ENCODE results near the gene SCG5. TPM values are rescaled to one million over a fixed set of nuclear protein-coding genes. Genes with fewer than 3 reads are reported as not detected.
"Not testable (repeated sequence)": the region's sequence is repeated elsewhere in the genome, so short reads cannot be mapped to it uniquely, and the experiment has no call there.

The SCG5 gene
- 2.4 and 3.5 TPM in 2 replicates for total RNA-seq (2016; rRNA removed; fragmentation: Illumina TruSeq; extraction: Trizol)
- total RNA-seq (2016; cell fraction: cytosol; rRNA removed; fragmentation: Illumina TruSeq; extraction: Trizol; ENCODE audit: low read depth), result 1.1 and 1.3 TPM in 2 replicates
- total RNA-seq (2016; cell fraction: insoluble cytoplasmic fraction; rRNA removed; fragmentation: Illumina TruSeq; extraction: Trizol), result 2.5 and 3.9 TPM in 2 replicates
- 2.3 TPM in 2 replicates for total RNA-seq (2016; cell fraction: membrane; rRNA removed; fragmentation: Illumina TruSeq; extraction: Trizol)
- 7.4 and 7.7 TPM in 2 replicates for total RNA-seq (2016; cell fraction: nucleus; rRNA removed; fragmentation: Illumina TruSeq; extraction: Trizol)
- polyA plus RNA-seq (2011; rRNA removed), result 2.3 and 2.6 TPM in 2 replicates
- 0.74 and 1.4 TPM in 2 replicates for polyA plus RNA-seq (2011; cell fraction: cytosol; rRNA removed)
- polyA plus RNA-seq (2011; cell fraction: nucleus; rRNA removed), result 3.5 and 5.1 TPM in 2 replicates
- 2.2 and 2.8 TPM in 2 replicates for polyA plus RNA-seq (2012)
- polyA plus RNA-seq (2016; cell fraction: cytosol; fragmentation: Illumina TruSeq; extraction: Trizol; ENCODE audit: low read depth), result 0.34 and 1.3 TPM in 2 replicates
- polyA plus RNA-seq (2016; cell fraction: insoluble cytoplasmic fraction; fragmentation: Illumina TruSeq; extraction: Trizol; ENCODE audit: low read depth), result 2.0 and 2.3 TPM in 2 replicates
- 1.8 and 2.0 TPM in 2 replicates for polyA plus RNA-seq (2016; cell fraction: membrane; fragmentation: Illumina TruSeq; extraction: Trizol; ENCODE audit: low read depth)
- polyA plus RNA-seq (2016; cell fraction: nucleus; fragmentation: Illumina TruSeq; extraction: Trizol; ENCODE audit: insufficient read depth, low read depth), result 4.2 and 7.8 TPM in 2 replicates
- polyA minus RNA-seq (2011; rRNA and poly(A)+ RNA removed; ENCODE audit: low replicate concordance), result 1.4 TPM in 2 replicates
- not detected in 2 replicates for polyA minus RNA-seq (2011; cell fraction: cytosol; rRNA and poly(A)+ RNA removed)
- polyA minus RNA-seq (2011; cell fraction: nucleus; rRNA and poly(A)+ RNA removed), result 4.9 and 10.1 TPM in 2 replicates
- Bru-seq, nascent RNA, result percentile 55 among the genes with signal in this experiment
- BruChase-seq, experiment 1, labeled RNA remaining after a 6-hour chase, result percentile 60 among the genes with signal in this experiment
- BruChase-seq, experiment 2, labeled RNA remaining after a 2-hour chase, result percentile 62 among the genes with signal in this experiment
- long read RNA-seq, experiment 1, partial matches to known transcripts, result 0 of 4 reads
- long read RNA-seq, experiment 1, other reads (novel, unspliced or antisense), result 2 of 4 reads
- long read RNA-seq, experiment 2, partial matches to known transcripts, result 3 of 10 reads
- long read RNA-seq, experiment 2, other reads (novel, unspliced or antisense), result 4 of 10 reads

- FAIRE-seq (no peak), DNase-seq (ENCODE audit: low spot score) (no peak), ATAC-seq (no peak; the same call in 2 of the 3 replicates)
- 93% methylated on average over 22 of the region's 22 CpGs for WGBS (ENCODE audit: low lambda C conversion rate)
- Histone ChIP-seq H3K4me1 (ENCODE audit: insufficient read depth, low read length) (no peaks in the 10 kb centered on the region), H3K9me3 (ENCODE audit: low read length) (no peaks in the 10 kb centered on the region), H3K9ac (ENCODE audit: insufficient read depth, low read depth, low read length) (no peak within 1 kb of the TSS), H2AFZ (ENCODE audit: low read length) (no peak within 1 kb of the TSS), H4K20me1 (ENCODE audit: insufficient read depth, low read length) (no peaks in the 10 kb centered on the region), H3K79me2 (ENCODE audit: insufficient read depth, low read length) (no peaks in the 10 kb centered on the region), H3K27ac (ENCODE audit: extremely low read length, insufficient read depth, low read length) (no peak within 1 kb of the TSS), H3K4me3 (replicated peaks in 1 of 3; ENCODE audit: insufficient read depth in 1 of 3, low read depth in 2 of 3, low read length in 3 of 3) (no peak within 1 kb of the TSS), H3K27me3 (ENCODE audit: control insufficient read depth in 1 of 2, insufficient read depth in 2 of 2, low read length in 2 of 2) (no peaks in the 10 kb centered on the region; a peak in 1 of 5 replicates), H3K36me3 (replicated peaks in 1 of 2; ENCODE audit: control insufficient read depth in 1 of 2, insufficient read depth in 2 of 2, low read length in 2 of 2) (peaks cover 0 to 13% of the 10 kb centered on the region in 2 experiments; a peak in 4 of 5 replicates), H3K4me2 (ENCODE audit: low read depth, low read length) (no peak within 1 kb of the TSS)
- no TSS peak for BruUV-seq (replicated peaks)
- TF ChIP-seq FUBP1 (CRISPR knock-in tag; IDR thresholded peaks at IDR 0.05; ENCODE audit: borderline replicate concordance) (no peak), POLR2AphosphoS5 (IDR thresholded peaks at IDR 0.05; ENCODE audit: low read depth, low read length) (0 out of 2 replicates have a peak, but pooled peaks have one; percentile 15), AGO2 (optimal IDR thresholded peaks at IDR 0.05; ENCODE audit: low read depth, low read length) (peak; percentile 93)
- in situ Hi-C loops (cut with HindIII; ENCODE audit: extremely low pct_ligation_motif_present, low pct_unique_long_range_greater_than_20kb), result no loop called here
- ChIA-PET CTCF (ENCODE audit: low intra/inter-chr PET ratio, low total read pairs) (no interaction called here), POLR2A (no interaction called here)
- intact Hi-C loops (cut with micrococcal nuclease; ENCODE audit: unreplicated experiment), result no loop called here
These were observed at the start of gene SCG5 for GRCh38 chr15:32641517-32642059. TSS of gene SCG5 (plus strand) at chr15:32641710. CDS start at chr15:32643593, 1,883 bp downstream.

GRCh38 chr15:32593151-32593550 lies 48.4 kb upstream of the SCG5 start, which contains the start of gene GOLGA8N:
TSS of gene GOLGA8N (plus strand) at chr15:32593456.
- in situ Hi-C loops (cut with HindIII; ENCODE audit: extremely low pct_ligation_motif_present, low pct_unique_long_range_greater_than_20kb); H3K4me2 ChIP-seq (ENCODE audit: low read depth, low read length); POLR2A ChIA-PET; FAIRE-seq; H4K20me1 ChIP-seq (ENCODE audit: insufficient read depth, low read length); H3K36me3 ChIP-seq (replicated peaks in 1 of 2; ENCODE audit: control insufficient read depth in 1 of 2, insufficient read depth in 2 of 2, low read length in 2 of 2); H3K27me3 ChIP-seq (ENCODE audit: control insufficient read depth in 1 of 2, insufficient read depth in 2 of 2, low read length in 2 of 2); intact Hi-C loops (cut with micrococcal nuclease; ENCODE audit: unreplicated experiment); CTCF ChIA-PET (ENCODE audit: low intra/inter-chr PET ratio, low total read pairs); H3K27ac ChIP-seq (ENCODE audit: extremely low read length, insufficient read depth, low read length); H3K4me3 ChIP-seq (replicated peaks in 1 of 3; ENCODE audit: insufficient read depth in 1 of 3, low read depth in 2 of 3, low read length in 3 of 3); H3K4me1 ChIP-seq (ENCODE audit: insufficient read depth, low read length); DNase-seq (ENCODE audit: low spot score); H3K9ac ChIP-seq (ENCODE audit: insufficient read depth, low read depth, low read length); ATAC-seq; H3K9me3 ChIP-seq (ENCODE audit: low read length); BruUV-seq (replicated peaks); H3K79me2 ChIP-seq (ENCODE audit: insufficient read depth, low read length); H2AFZ ChIP-seq (ENCODE audit: low read length): not testable (repeated sequence)
- no CpG with 5 or more reads among the region's 8 CpGs for WGBS (ENCODE audit: low lambda C conversion rate)

- H2AFZ ChIP-seq (ENCODE audit: low read length); BruUV-seq (replicated peaks); CTCF ChIA-PET (ENCODE audit: low intra/inter-chr PET ratio, low total read pairs); H3K79me2 ChIP-seq (ENCODE audit: insufficient read depth, low read length); H3K4me3 ChIP-seq (replicated peaks in 1 of 3; ENCODE audit: insufficient read depth in 1 of 3, low read depth in 2 of 3, low read length in 3 of 3); H3K9me3 ChIP-seq (ENCODE audit: low read length); POLR2A ChIA-PET; H3K9ac ChIP-seq (ENCODE audit: insufficient read depth, low read depth, low read length); intact Hi-C loops (cut with micrococcal nuclease; ENCODE audit: unreplicated experiment); H3K36me3 ChIP-seq (replicated peaks in 1 of 2; ENCODE audit: control insufficient read depth in 1 of 2, insufficient read depth in 2 of 2, low read length in 2 of 2); FAIRE-seq; H3K27ac ChIP-seq (ENCODE audit: extremely low read length, insufficient read depth, low read length); H3K27me3 ChIP-seq (ENCODE audit: control insufficient read depth in 1 of 2, insufficient read depth in 2 of 2, low read length in 2 of 2); ATAC-seq; H3K4me1 ChIP-seq (ENCODE audit: insufficient read depth, low read length); H3K4me2 ChIP-seq (ENCODE audit: low read depth, low read length); H4K20me1 ChIP-seq (ENCODE audit: insufficient read depth, low read length); in situ Hi-C loops (cut with HindIII; ENCODE audit: extremely low pct_ligation_motif_present, low pct_unique_long_range_greater_than_20kb): not testable (repeated sequence)
- 90% methylated on average over 2 of the region's 2 CpGs for WGBS (ENCODE audit: low lambda C conversion rate)
- DNase-seq (ENCODE audit: low spot score), result peak; percentile 3
These were observed 32.0 kb upstream of the SCG5 start for GRCh38 chr15:32609518-32609917.
